WTC11 (cell line): ENCODE data around the gene GOLGA8R. TPM values are rescaled to one million over a fixed set of nuclear protein-coding genes. Genes with fewer than 3 reads are reported as not detected.
"Not testable (repeated sequence)": the region's sequence is repeated elsewhere in the genome, so short reads cannot be mapped to it uniquely, and the experiment has no call there.

Experiments
- ATAC-seq: fragments of 200-7000 bp; cut with Tn5 transposase; 2 replicates; pipeline ENCODE4 v1.10.0; 2021; ENCODE audit warnings: mild to moderate bottlenecking, moderate library complexity
- CTCF ChIA-PET: fragments of 300-600 bp; sonication (Branson Sonifier 250); formaldehyde crosslinking; loops from one replicate; lab custom pipeline; 2021; ENCODE audit warnings: antibody characterized with exemption; lab: Charles Lee
- POLR2A ChIA-PET: fragments of 350-600 bp; sonication (Branson Sonifier 250); formaldehyde crosslinking; loops from one replicate; lab custom pipeline; 2021; ENCODE audit warnings: antibody characterized with exemption; lab: Charles Lee
- DNase-seq: peaks from one replicate; pipeline ENCODE4 v3.0.0; 2021; ENCODE audit warnings: low spot score
- H3K27ac Mint-ChIP-seq: 2 replicates; pipeline ENCODE4 v1.8.0; 2021; ENCODE audit warnings: mixed read lengths
- H3K27me3 Mint-ChIP-seq: 2 replicates; pipeline ENCODE4 v1.8.0; 2021; ENCODE audit warnings: low read depth, mild to moderate bottlenecking, moderate library complexity, mixed read lengths
- H3K36me3 Mint-ChIP-seq: 2 replicates; pipeline ENCODE4 v1.8.0; 2021; ENCODE audit warnings: mixed read lengths
- H3K4me1 Mint-ChIP-seq: 2 replicates; pipeline ENCODE4 v1.8.0; 2022; ENCODE audit warnings: mixed read lengths
- H3K4me3 Mint-ChIP-seq: 2 replicates; pipeline ENCODE4 v1.8.0; 2021; ENCODE audit warnings: mild to moderate bottlenecking, moderate library complexity, mixed read lengths
- H3K9me3 Mint-ChIP-seq: 2 replicates; pipeline ENCODE4 v1.8.0; 2021; ENCODE audit warnings: mixed read lengths
- total RNA-seq: library from RNA; stranded (reverse); gene quantifications from 3 replicates; pipeline ENCODE4 v1.2.3, GENCODE V29; 2021

Gene GOLGA8R
- total RNA-seq, 1 experiment from 2014 or later, result 0.50 TPM

- CTCF ChIA-PET, H3K4me3 Mint-ChIP-seq, H3K27me3 Mint-ChIP-seq, H3K9me3 Mint-ChIP-seq, H3K36me3 Mint-ChIP-seq, POLR2A ChIA-PET, ATAC-seq, H3K27ac Mint-ChIP-seq, H3K4me1 Mint-ChIP-seq, DNase-seq: not testable (repeated sequence)
These were observed 27.7 kb downstream of the GOLGA8R start for GRCh38 chr15:30386318-30386887.

DNA sequence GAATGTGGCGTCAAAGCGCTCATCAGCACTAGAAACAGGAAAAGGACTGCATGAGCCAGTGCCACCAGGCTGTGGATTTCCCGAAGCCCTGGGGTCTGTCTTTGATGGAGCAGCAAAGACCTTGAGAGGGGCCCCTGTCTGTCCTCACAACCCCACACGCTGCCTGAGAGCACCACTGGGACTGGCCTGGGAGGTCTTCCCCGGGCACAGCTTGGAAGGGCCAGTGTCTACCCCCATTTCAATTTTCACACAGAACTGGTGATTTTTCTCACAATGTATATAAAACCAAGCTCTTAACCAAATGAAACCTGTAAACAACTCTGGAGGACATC, 37.0 kb downstream of the GOLGA8R start:
- not testable (repeated sequence) for ATAC-seq

GRCh38 chr15:30376375-30377081, 37.5 kb downstream of the GOLGA8R start:
- POLR2A ChIA-PET, CTCF ChIA-PET, H3K27me3 Mint-ChIP-seq, H3K27ac Mint-ChIP-seq, DNase-seq, H3K4me1 Mint-ChIP-seq, H3K4me3 Mint-ChIP-seq, H3K36me3 Mint-ChIP-seq, H3K9me3 Mint-ChIP-seq: not testable (repeated sequence)
- peak; percentile 95 for ATAC-seq

More for the DNA sequence above, 37.0 kb downstream of the GOLGA8R start:
- POLR2A ChIA-PET, CTCF ChIA-PET, H3K9me3 Mint-ChIP-seq, H3K4me1 Mint-ChIP-seq, H3K27me3 Mint-ChIP-seq, H3K4me3 Mint-ChIP-seq, DNase-seq, H3K36me3 Mint-ChIP-seq, H3K27ac Mint-ChIP-seq: not testable (repeated sequence)

DNA sequence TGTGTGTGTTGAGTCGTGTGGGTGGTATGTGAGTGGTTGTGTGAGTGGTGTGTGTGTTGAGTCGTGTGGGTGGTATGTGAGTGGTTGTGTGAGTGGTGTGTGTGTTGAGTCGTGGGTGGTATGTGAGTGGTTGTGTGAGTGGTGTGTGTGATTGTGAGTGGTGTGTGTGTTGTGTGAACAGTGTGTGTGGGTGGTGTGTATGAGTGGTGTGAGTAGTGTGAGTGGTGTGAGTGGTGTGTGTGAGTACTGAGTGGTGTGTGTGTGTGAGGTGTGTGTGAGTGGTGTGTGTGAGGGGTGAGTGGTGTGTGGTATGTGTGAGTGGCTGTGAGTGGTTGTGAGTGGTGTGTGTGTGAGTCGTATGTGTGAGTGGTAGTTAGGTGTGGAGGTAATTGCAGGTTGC, 38.2 kb downstream of the GOLGA8R start:
- DNase-seq, H3K36me3 Mint-ChIP-seq, H3K9me3 Mint-ChIP-seq, H3K4me3 Mint-ChIP-seq, POLR2A ChIA-PET, H3K27ac Mint-ChIP-seq, H3K4me1 Mint-ChIP-seq, H3K27me3 Mint-ChIP-seq, ATAC-seq, CTCF ChIA-PET: not testable (repeated sequence)

GRCh38 chr15:30374862-30375261, 39.2 kb downstream of the GOLGA8R start:
- H3K27me3 Mint-ChIP-seq, ATAC-seq, H3K9me3 Mint-ChIP-seq, POLR2A ChIA-PET, DNase-seq, H3K4me3 Mint-ChIP-seq, H3K36me3 Mint-ChIP-seq, H3K4me1 Mint-ChIP-seq, CTCF ChIA-PET, H3K27ac Mint-ChIP-seq: not testable (repeated sequence)

- H3K4me3 Mint-ChIP-seq, POLR2A ChIA-PET, H3K36me3 Mint-ChIP-seq, H3K9me3 Mint-ChIP-seq, ATAC-seq, DNase-seq, CTCF ChIA-PET, H3K27ac Mint-ChIP-seq, H3K27me3 Mint-ChIP-seq, H3K4me1 Mint-ChIP-seq: not testable (repeated sequence)
These were observed 45.8 kb downstream of the GOLGA8R start for GRCh38 chr15:30368271-30368670.

DNA sequence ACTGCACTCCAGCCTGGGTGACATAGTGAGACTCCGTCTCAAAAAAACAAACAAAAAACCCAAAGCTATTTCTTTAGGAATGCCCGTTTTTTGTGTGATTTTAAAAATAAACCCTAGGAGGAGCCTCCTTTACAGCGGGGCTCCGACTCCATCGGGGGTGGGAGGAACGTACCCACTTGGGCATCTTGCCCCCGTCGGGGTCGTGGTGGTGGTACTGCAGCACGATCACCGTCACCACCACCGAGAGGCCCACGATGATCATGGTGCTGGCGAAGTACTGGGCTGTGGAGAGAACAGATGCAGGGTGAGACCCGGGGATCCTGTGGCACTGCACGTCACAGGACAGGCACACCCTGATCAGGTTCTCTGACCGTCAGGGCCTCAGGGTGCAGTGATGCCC, 46.8 kb downstream of the GOLGA8R start:
- ATAC-seq, DNase-seq, H3K4me3 Mint-ChIP-seq, H3K36me3 Mint-ChIP-seq, POLR2A ChIA-PET, H3K27ac Mint-ChIP-seq, H3K27me3 Mint-ChIP-seq, CTCF ChIA-PET, H3K4me1 Mint-ChIP-seq, H3K9me3 Mint-ChIP-seq: not testable (repeated sequence)

DNA sequence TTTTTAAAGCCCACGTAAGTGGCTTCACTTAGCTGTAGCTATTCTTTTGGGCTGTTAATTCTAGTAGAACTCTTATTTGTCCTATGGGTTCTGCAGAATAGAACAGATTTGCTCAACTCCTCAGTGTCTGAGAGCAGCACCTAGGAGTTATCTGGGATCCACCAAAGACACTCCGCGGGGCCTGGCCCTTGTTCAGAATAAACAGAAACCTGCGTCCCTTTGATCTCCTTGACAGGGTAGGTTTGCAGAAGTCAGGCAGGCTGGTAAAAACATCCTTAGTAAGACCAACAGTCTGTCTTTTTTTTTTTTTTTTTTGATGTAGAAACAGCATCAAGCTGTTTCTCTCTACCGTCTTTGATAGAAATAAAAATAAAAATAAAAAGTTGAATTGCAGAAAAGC, 52.7 kb downstream of the GOLGA8R start:
- H3K4me3 Mint-ChIP-seq, CTCF ChIA-PET, POLR2A ChIA-PET, H3K36me3 Mint-ChIP-seq, ATAC-seq, H3K9me3 Mint-ChIP-seq, H3K27ac Mint-ChIP-seq, H3K4me1 Mint-ChIP-seq, H3K27me3 Mint-ChIP-seq, DNase-seq: not testable (repeated sequence)

DNA sequence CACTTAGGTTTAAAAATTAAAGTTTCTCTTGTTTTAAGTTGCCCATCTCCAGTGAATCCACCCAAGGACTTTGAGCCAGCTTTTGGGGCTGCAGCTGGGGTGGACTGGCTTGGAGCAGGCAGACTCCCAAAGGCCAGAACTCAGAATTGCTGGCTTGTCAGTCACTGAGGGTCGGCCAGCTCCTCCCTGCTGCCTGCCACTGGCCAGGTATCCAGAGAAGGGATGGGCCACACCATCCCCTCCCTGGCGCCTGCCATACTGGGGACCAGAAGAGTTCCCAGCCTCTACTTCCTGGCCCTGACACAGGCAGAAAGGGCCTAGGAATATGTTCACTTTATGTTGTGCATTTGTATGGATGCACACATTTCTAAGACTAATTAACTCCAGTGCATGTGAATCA, 53.1 kb downstream of the GOLGA8R start:
- DNase-seq, H3K27me3 Mint-ChIP-seq, CTCF ChIA-PET, H3K4me1 Mint-ChIP-seq, H3K27ac Mint-ChIP-seq, H3K9me3 Mint-ChIP-seq, H3K4me3 Mint-ChIP-seq, H3K36me3 Mint-ChIP-seq, POLR2A ChIA-PET: not testable (repeated sequence)
- ATAC-seq, result peak; percentile 56; the same call in 1 of the 2 replicates

DNA sequence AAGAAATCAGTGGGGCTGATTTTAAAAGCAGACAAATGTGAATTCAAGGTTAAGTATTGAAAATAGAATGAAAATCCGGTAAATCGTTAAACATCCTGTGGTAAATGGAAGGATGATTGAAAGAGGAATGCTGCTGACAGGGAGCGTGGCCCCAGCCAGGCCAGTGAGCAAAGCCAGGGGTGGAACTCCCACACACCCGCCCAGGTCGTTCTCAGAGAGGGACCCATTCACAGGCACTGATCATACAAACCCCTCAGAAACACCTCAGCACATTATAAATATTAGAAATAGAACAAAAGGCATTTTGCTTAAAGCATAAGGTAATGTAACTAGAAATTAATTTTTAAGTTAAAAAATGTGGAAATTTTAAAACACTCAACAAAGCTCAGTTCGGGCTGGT, 59.0 kb downstream of the GOLGA8R start:
- POLR2A ChIA-PET, H3K4me3 Mint-ChIP-seq, H3K36me3 Mint-ChIP-seq, DNase-seq, ATAC-seq, H3K27ac Mint-ChIP-seq, H3K4me1 Mint-ChIP-seq, H3K27me3 Mint-ChIP-seq, H3K9me3 Mint-ChIP-seq, CTCF ChIA-PET: not testable (repeated sequence)

Other genes with a start within 250 kb of the GOLGA8R start
- 6.2 to 8.7 TPM (median 8.2 TPM) in 3 replicates for gene CHRFAM7A, start 20.7 kb downstream of the GOLGA8R start, total RNA-seq
- gene GOLGA8Q, start 137.8 kb upstream of the GOLGA8R start, total RNA-seq, result 0.50 TPM in 1 of 3 replicates, not detected in the others
- gene GOLGA8H, start 189.8 kb upstream of the GOLGA8R start, total RNA-seq, result 1.5 to 2.0 TPM (median 1.7 TPM) in 3 replicates